ENCODE data around the gene DAB2IP. TPM values are rescaled to one million over a fixed set of nuclear protein-coding genes. Genes with fewer than 3 reads are reported as not detected.

The DAB2IP gene
- total RNA-seq, 1 experiment from 2014 or later: 52.6 TPM

GRCh38 chr9:121780177-121781040 is 129.0 kb downstream of the DAB2IP start:
- Mint-ChIP-seq H3K27me3 (ENCODE audit: low read depth) (no peaks in the 10 kb centered on the region), H3K36me3 (peaks cover 35% of the 10 kb centered on the region), H3K27ac (peak overlapping the region; percentile 14; the same call in 1 of the 2 replicates), H3K4me3 (no peak overlapping the region), H3K4me1 (peaks cover 31% of the 10 kb centered on the region), H3K9me3 (no peaks in the 10 kb centered on the region)
- no peak for TF ChIP-seq KAT7 (CRISPR knock-in tag; IDR thresholded peaks at IDR 0.05; ENCODE audit: borderline replicate concordance)
- no peak for TF ChIP-seq RELA (CRISPR knock-in tag; IDR thresholded peaks at IDR 0.05; ENCODE audit: borderline replicate concordance)
- TF ChIP-seq ARID4B (CRISPR knock-in tag; IDR thresholded peaks at IDR 0.05; ENCODE audit: borderline replicate concordance): no peak
- TF ChIP-seq CREB1 (CRISPR knock-in tag; IDR thresholded peaks at IDR 0.05): no peak
- TF ChIP-seq AFF4 (CRISPR knock-in tag; IDR thresholded peaks at IDR 0.05; ENCODE audit: borderline replicate concordance): no peak
- TF ChIP-seq GRHL2 (CRISPR knock-in tag; IDR thresholded peaks at IDR 0.05; ENCODE audit: insufficient replicate concordance, severe bottlenecking): no peak
- no peak for TF ChIP-seq MXD4 (CRISPR knock-in tag; IDR thresholded peaks at IDR 0.05; ENCODE audit: borderline replicate concordance)
- no peak for TF ChIP-seq ZNF138 (CRISPR knock-in tag; conservative IDR thresholded peaks at IDR 0.05)
- no peak for TF ChIP-seq ESRRA (CRISPR knock-in tag; IDR thresholded peaks at IDR 0.05; ENCODE audit: borderline replicate concordance)
- no peak for TF ChIP-seq PRRX2 (CRISPR knock-in tag; IDR thresholded peaks at IDR 0.05)
- TF ChIP-seq FOXP4 (CRISPR knock-in tag; IDR thresholded peaks at IDR 0.05): no peak
- no peak for TF ChIP-seq TP53 (CRISPR knock-in tag; IDR thresholded peaks at IDR 0.05)
- no peak for TF ChIP-seq FOXJ3 (CRISPR knock-in tag; IDR thresholded peaks at IDR 0.05; ENCODE audit: borderline replicate concordance)
- no peak for TF ChIP-seq ERG (CRISPR knock-in tag; IDR thresholded peaks at IDR 0.05)
- ATAC-seq (no peak), DNase-seq (ENCODE audit: low spot score) (no peak)
- ChIA-PET CTCF (no interaction called here), POLR2A (no interaction called here)
